ENCODE measurements around the gene ZNF442. TPM values are rescaled to one million over a fixed set of nuclear protein-coding genes. Genes with fewer than 3 reads are reported as not detected.
"Not testable (repeated sequence)": the region's sequence is repeated elsewhere in the genome, so short reads cannot be mapped to it uniquely, and the experiment has no call there.

ZNF442 gene
- total and polyA plus RNA-seq, 3 donors from 2014 or later, result 1.3 to 4.9 (median 2.7) TPM

DNA sequence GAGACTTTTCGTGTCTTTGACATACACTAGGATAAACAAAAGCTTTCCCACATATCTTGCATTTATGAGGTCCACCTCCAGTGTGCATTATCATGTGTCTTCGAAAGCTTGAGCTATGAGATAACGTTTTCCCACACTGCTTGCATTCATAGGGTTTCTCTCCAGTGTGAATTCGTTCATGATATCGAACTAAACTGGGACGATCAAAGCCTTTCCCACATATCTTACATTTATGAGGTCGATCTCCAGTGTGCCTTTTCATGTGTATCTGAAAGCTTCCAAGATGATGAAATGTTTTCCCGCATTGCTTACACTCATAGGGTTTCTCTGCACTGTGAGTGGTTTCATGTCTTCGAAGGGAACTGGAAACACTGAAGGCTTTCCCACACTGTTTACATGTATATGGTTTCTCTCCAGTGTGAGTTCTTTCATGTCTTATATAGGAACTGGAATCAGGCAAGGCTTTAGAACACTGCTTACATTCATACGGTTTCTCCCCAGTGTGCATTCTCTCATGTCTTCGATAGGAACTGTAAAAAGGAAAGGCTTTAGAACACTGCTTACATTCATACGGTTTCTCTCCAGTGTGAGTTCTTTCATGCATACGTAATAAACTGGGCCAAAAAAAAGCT, 46.6 kb downstream of the ZNF442 start:
- Histone ChIP-seq H3K36me3 (ENCODE audit: low read depth, missing control alignments) (peaks cover 6% of the 10 kb centered on the region), H3K4me3 (no peak overlapping the region), H3K4me1 (no peaks in the 10 kb centered on the region), H3K9me3 (no peaks in the 10 kb centered on the region), H3K27ac (no peak overlapping the region), H3K27me3 (no peaks in the 10 kb centered on the region)
- WGBS, 2 donors, result 93 to 94% methylated on average over 13 of the region's 13 CpGs
- intact Hi-C loops (cut with DNase I; ENCODE audit: low total_unique reads), result no loop called here
- TF ChIP-seq, protein P1, sequence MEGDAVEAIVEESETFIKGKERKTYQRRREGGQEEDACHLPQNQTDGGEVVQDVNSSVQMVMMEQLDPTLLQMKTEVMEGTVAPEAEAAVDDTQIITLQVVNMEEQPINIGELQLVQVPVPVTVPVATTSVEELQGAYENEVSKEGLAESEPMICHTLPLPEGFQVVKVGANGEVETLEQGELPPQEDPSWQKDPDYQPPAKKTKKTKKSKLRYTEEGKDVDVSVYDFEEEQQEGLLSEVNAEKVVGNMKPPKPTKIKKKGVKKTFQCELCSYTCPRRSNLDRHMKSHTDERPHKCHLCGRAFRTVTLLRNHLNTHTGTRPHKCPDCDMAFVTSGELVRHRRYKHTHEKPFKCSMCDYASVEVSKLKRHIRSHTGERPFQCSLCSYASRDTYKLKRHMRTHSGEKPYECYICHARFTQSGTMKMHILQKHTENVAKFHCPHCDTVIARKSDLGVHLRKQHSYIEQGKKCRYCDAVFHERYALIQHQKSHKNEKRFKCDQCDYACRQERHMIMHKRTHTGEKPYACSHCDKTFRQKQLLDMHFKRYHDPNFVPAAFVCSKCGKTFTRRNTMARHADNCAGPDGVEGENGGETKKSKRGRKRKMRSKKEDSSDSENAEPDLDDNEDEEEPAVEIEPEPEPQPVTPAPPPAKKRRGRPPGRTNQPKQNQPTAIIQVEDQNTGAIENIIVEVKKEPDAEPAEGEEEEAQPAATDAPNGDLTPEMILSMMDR (IDR thresholded peaks at IDR 0.05), result no peak
- TF ChIP-seq POLR2A (IDR thresholded peaks at IDR 0.05), result no peak
- no peak for DNase-seq

DNA sequence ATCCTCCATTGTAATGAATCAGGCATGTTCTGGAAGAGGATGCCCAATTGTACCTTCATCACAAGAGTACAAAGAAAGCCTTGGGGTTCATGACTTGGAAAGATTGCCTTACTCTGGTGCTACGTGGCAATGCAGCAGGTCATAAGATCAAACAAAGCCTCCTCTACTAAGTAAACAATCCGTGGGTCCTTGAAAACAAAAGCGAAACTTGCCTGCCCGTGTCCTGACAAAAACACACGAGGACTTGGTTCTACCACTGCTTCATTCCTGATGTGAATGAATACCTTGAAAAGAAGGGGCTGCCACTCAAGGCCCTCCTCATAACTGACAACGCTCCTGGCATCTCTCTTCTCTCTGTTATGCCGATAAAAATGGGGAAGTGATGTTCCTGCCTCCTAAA, 50.9 kb downstream of the ZNF442 start:
- no peak for DNase-seq
- Histone ChIP-seq H3K4me1 (no peaks in the 10 kb centered on the region), H3K9me3 (no peaks in the 10 kb centered on the region)

DNA sequence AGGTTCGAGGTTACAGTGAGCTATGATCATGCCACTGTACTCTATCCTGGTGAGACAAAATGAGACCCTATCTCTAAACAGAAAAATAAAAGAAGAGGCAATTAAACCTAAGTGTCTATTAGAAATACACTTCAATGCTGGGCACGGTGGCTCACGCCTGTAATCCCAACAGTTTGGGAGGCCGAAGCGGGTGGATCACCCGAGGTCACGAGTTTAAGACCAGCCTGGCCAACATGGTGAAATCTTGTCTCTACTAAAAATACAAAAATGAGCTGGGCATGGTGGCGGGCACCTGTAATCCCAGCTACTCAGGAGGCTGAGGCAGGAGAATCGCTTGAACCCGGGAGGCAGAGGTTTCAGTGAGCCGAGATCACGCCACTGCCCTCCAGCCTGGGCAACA, 56.6 kb downstream of the ZNF442 start:
- intact Hi-C loops (cut with DNase I; ENCODE audit: low total_unique reads); H3K9me3 ChIP-seq; H3K27me3 ChIP-seq; H3K4me3 ChIP-seq; H3K4me1 ChIP-seq; H3K27ac ChIP-seq; H3K36me3 ChIP-seq (ENCODE audit: low read depth, missing control alignments); DNase-seq: not testable (repeated sequence)
- WGBS, 2 donors, result 98% methylated on average over 12 of the region's 12 CpGs

More for the DNA sequence above, 50.9 kb downstream of the ZNF442 start:
- 86% methylated on average over 7 of the region's 7 CpGs for WGBS, 2 donors
- no peak overlapping the region for H3K27ac ChIP-seq
- no peak overlapping the region for H3K4me3 ChIP-seq
- H3K27me3 ChIP-seq, result no peaks in the 10 kb centered on the region
- intact Hi-C loops (cut with DNase I; ENCODE audit: low total_unique reads), result no loop called here
- TF ChIP-seq, protein P1 (IDR thresholded peaks at IDR 0.05), result no peak
- no peak for TF ChIP-seq POLR2A (IDR thresholded peaks at IDR 0.05)
- H3K36me3 ChIP-seq (ENCODE audit: low read depth, missing control alignments), result peaks cover 3% of the 10 kb centered on the region

Small RNA genes lying within 50 kb of the gene (small RNA-seq; reads per million reads assigned to genes)
- gene RPS29P23, result 0 reads per million in 2 donors

Other genes starting within 250 kb of the ZNF442 start
- 1 to 10 TPM; 7.5 to 8.9 TPM for gene ZNF20, start 225.3 kb downstream of the ZNF442 start, total RNA-seq
- 10.9 TPM for gene ZNF20, start 225.3 kb downstream of the ZNF442 start, polyA plus RNA-seq (ENCODE audit: insufficient read depth, low read depth, low replicate concordance)
- gene ZNF625, start 208.9 kb downstream of the ZNF442 start, total RNA-seq, result 1 to 10 TPM; 6.5 to 8.2 TPM
- 1.4 TPM for gene ZNF625, start 208.9 kb downstream of the ZNF442 start, polyA plus RNA-seq (ENCODE audit: insufficient read depth, low read depth, low replicate concordance)
- gene ZNF136, start 202.6 kb downstream of the ZNF442 start, total RNA-seq, result 10 to 100 TPM; 14.6 to 18.7 TPM
- 7.9 TPM for gene ZNF136, start 202.6 kb downstream of the ZNF442 start, polyA plus RNA-seq (ENCODE audit: insufficient read depth, low read depth, low replicate concordance)
- gene ZNF44, start 70.8 kb downstream of the ZNF442 start, total RNA-seq, result 10 to 100 TPM; 22.4 to 30.2 TPM
- gene ZNF44, start 70.8 kb downstream of the ZNF442 start, polyA plus RNA-seq (ENCODE audit: insufficient read depth, low read depth, low replicate concordance), result 18.9 TPM
- gene ZNF563, start 32.0 kb downstream of the ZNF442 start, total RNA-seq, result 10 to 100 TPM; 13.7 to 29.1 TPM
- 21.0 TPM for gene ZNF563, start 32.0 kb downstream of the ZNF442 start, polyA plus RNA-seq (ENCODE audit: insufficient read depth, low read depth, low replicate concordance)
- gene ZNF799, start 35.6 kb upstream of the ZNF442 start, total RNA-seq, result 1 to 10 TPM; 4.6 to 5.8 TPM
- gene ZNF799, start 35.6 kb upstream of the ZNF442 start, polyA plus RNA-seq (ENCODE audit: insufficient read depth, low read depth, low replicate concordance), result 3.9 TPM
- 1 to 10 TPM; 4.1 to 5.0 TPM for gene ZNF443, start 75.3 kb upstream of the ZNF442 start, total RNA-seq
- 2.2 TPM for gene ZNF443, start 75.3 kb upstream of the ZNF442 start, polyA plus RNA-seq (ENCODE audit: insufficient read depth, low read depth, low replicate concordance)
- 10 to 100 TPM in 1 of 2 donors, 1 to 10 TPM in 1; 8.1 to 21.7 TPM for gene ZNF709, start 119.1 kb upstream of the ZNF442 start, total RNA-seq
- 14.6 TPM for gene ZNF709, start 119.1 kb upstream of the ZNF442 start, polyA plus RNA-seq (ENCODE audit: insufficient read depth, low read depth, low replicate concordance)
- 10 to 100 TPM; 10.7 to 18.0 TPM for gene ZNF564, start 185.8 kb upstream of the ZNF442 start, total RNA-seq
- gene ZNF564, start 185.8 kb upstream of the ZNF442 start, polyA plus RNA-seq (ENCODE audit: insufficient read depth, low read depth, low replicate concordance), result 4.6 TPM
- 10 to 100 TPM in 1 of 2 donors, 1 to 10 TPM in 1; 6.6 to 10.4 TPM for gene ZNF490, start 245.1 kb upstream of the ZNF442 start, total RNA-seq
- gene ZNF490, start 245.1 kb upstream of the ZNF442 start, polyA plus RNA-seq (ENCODE audit: insufficient read depth, low read depth, low replicate concordance), result 2.5 TPM
- 10 to 100 TPM; 16.1 to 17.2 TPM for gene ZNF791, start 245.2 kb upstream of the ZNF442 start, total RNA-seq
- 9.3 TPM for gene ZNF791, start 245.2 kb upstream of the ZNF442 start, polyA plus RNA-seq (ENCODE audit: insufficient read depth, low read depth, low replicate concordance)